ENCODE results near the gene IL4R. TPM values are rescaled to one million over a fixed set of nuclear protein-coding genes. Genes with fewer than 3 reads are reported as not detected.

The IL4R gene
- total and polyA plus RNA-seq, 2 of the 8 experiments (the other 6 are each of a cell fraction or from before 2014, with no cell fraction given): 29.1 to 29.4 TPM

GRCh38 chr16:27328937-27329336 is 15.2 kb downstream of the IL4R start:
- peak overlapping the region; percentile 80; the same call in 1 of the 2 replicates for H2BK12ac ChIP-seq (ENCODE audit: low read depth, low read length)
- no peak overlapping the region for H2BK120ac ChIP-seq (replicated peaks; ENCODE audit: low read depth, low read length)
- FAIRE-seq: no peak
- peaks cover 3% of the 10 kb centered on the region; the same call in 1 of the 2 replicates for H3K79me1 ChIP-seq (ENCODE audit: low read depth, low read length)
- no peak overlapping the region for H4K91ac ChIP-seq (replicated peaks; ENCODE audit: insufficient read length, low read length)
- no peak overlapping the region for H3K23ac ChIP-seq (ENCODE audit: insufficient read length)
- no peaks in the 10 kb centered on the region for H3K36me3 ChIP-seq (ENCODE audit: control insufficient read depth in 2 of 4, insufficient read depth in 4 of 4, low read length in 3 of 4)
- no peaks in the 10 kb centered on the region; the same call in 1 of the 2 replicates for H3K23me2 ChIP-seq (ENCODE audit: low read depth, low read length)
- no peak overlapping the region for H4K8ac ChIP-seq (ENCODE audit: extremely low read depth, insufficient read depth, low read length)
- H4K20me1 ChIP-seq (replicated peaks in 1 of 2; ENCODE audit: control insufficient read depth in 1 of 2, insufficient read depth in 2 of 2, low read length in 2 of 2): no peaks in the 10 kb centered on the region
- ChIA-PET CTCF (ENCODE audit: partially characterized antibody) (interaction anchor here (1.0 to 2.5 kb wide), 4 partner anchors 10 to 99 kb away, joined by 3 to 7 read pairs (median 4); no protein-coding TSS in a partner anchor), POLR2A (ENCODE audit: partially characterized antibody) (interaction anchor here (1.0 kb wide), 1 partner anchor 16 kb away, joined by 3 read pairs; no protein-coding TSS in a partner anchor)
- H3K4me3 ChIP-seq (ENCODE audit: extremely low read depth in 1 of 4, insufficient read depth in 2 of 4, low read depth in 3 of 4, low read length in 4 of 4): no peak overlapping the region
- no peaks in the 10 kb centered on the region for H3K27me3 ChIP-seq (replicated peaks in 1 of 4; ENCODE audit: control insufficient read depth in 3 of 4, extremely low read depth in 1 of 4, insufficient read depth in 3 of 4, low read length in 3 of 4)
- H2BK5ac ChIP-seq (ENCODE audit: low read depth, low read length): no peak overlapping the region
- no peak overlapping the region for H3K4me2 ChIP-seq (ENCODE audit: insufficient read depth in 1 of 2, low read depth in 2 of 2, low read length in 2 of 2)
- H2AFZ ChIP-seq (ENCODE audit: low read length): no peak overlapping the region
- no peak overlapping the region for H3K4ac ChIP-seq (replicated peaks; ENCODE audit: insufficient read length, low read depth, low read length)
- H3K56ac ChIP-seq (replicated peaks; ENCODE audit: insufficient read length, low read depth, low read length): no peak overlapping the region
- H4K5ac ChIP-seq (ENCODE audit: insufficient read length, low read depth, low read length): no peak overlapping the region
- H3K4me1 ChIP-seq (replicated peaks in 1 of 4; ENCODE audit: control insufficient read depth in 3 of 4, insufficient read depth in 4 of 4, low read length in 3 of 4): peaks cover 17 to 33% (median 26%) of the 10 kb centered on the region in 4 experiments
- peak overlapping the region; percentile 83; the same call in 1 of the 2 replicates for H3K18ac ChIP-seq (ENCODE audit: extremely low read depth, low read length)
- H3K27ac ChIP-seq (ENCODE audit: low read depth, low read length): no peak overlapping the region
- no peak overlapping the region; the same call in 1 of the 2 replicates for H2BK20ac ChIP-seq (ENCODE audit: low read length)
- 81% methylated on average over 5 of the region's 5 CpGs; no CpG with 5 or more reads in 1 of the 2 experiments for WGBS, 2 experiments (ENCODE audit: extremely low coverage in 1 of 2, insufficient coverage in 1 of 2, insufficient read length in 1 of 2, insufficient replicate concordance in 2 of 2, low coverage in 1 of 2, low lambda C conversion rate in 2 of 2, missing lambda C conversion rate in 1 of 2)
- H2BK15ac ChIP-seq (ENCODE audit: low read length): no peak overlapping the region
- no peaks in the 10 kb centered on the region for H3K9me3 ChIP-seq (ENCODE audit: insufficient read depth in 2 of 2, low read depth in 1 of 2, low read length in 1 of 2)
- no peak overlapping the region for H3K9ac ChIP-seq (replicated peaks in 1 of 4; ENCODE audit: extremely low read depth in 1 of 4, low read depth in 3 of 4, low read length in 3 of 4)
- H2AK5ac ChIP-seq (ENCODE audit: low read depth, low read length): peak overlapping the region; percentile 53; the same call in 1 of the 2 replicates
- H3K79me2 ChIP-seq (ENCODE audit: control insufficient read depth in 1 of 2, insufficient read depth in 2 of 2, low read length in 2 of 2): peaks cover 0 to 25% of the 10 kb centered on the region in 2 experiments; a peak in 2 of 4 replicates
- no peak for DNase-seq (ENCODE audit: low read depth in 1 of 2, low spot score in 2 of 2)
- no peak overlapping the region for H3K14ac ChIP-seq (ENCODE audit: insufficient read length)
- no peak for TF ChIP-seq SRF (IDR thresholded peaks at IDR 0.05; ENCODE audit: low read depth, low read length)
- no peak for TF ChIP-seq SP4 (IDR thresholded peaks at IDR 0.05; ENCODE audit: low read length)
- no peak for TF ChIP-seq KDM1A (IDR thresholded peaks at IDR 0.05; ENCODE audit: borderline replicate concordance, low read length)
- TF ChIP-seq SP2 (IDR thresholded peaks at IDR 0.05; ENCODE audit: low read length): no peak
- no peak for TF ChIP-seq EP300 (IDR thresholded peaks at IDR 0.05; ENCODE audit: borderline replicate concordance in 1 of 2, low read depth in 2 of 2, low read length in 2 of 2)
- no peak for TF ChIP-seq GABPA (IDR thresholded peaks at IDR 0.05; ENCODE audit: borderline replicate concordance, insufficient read depth, low read length)
- TF ChIP-seq SIX5 (IDR thresholded peaks at IDR 0.05; ENCODE audit: low read depth, low read length): no peak
- TF ChIP-seq RAD21 (IDR thresholded peaks at IDR 0.05 in 1 of 2, conservative IDR thresholded peaks at IDR 0.05 in 1 of 2; ENCODE audit: low read depth in 2 of 2, low read length in 2 of 2): no peak
- TF ChIP-seq HDAC6 (IDR thresholded peaks at IDR 0.05; ENCODE audit: low read depth, low read length): no peak
- TF ChIP-seq BACH1 (IDR thresholded peaks at IDR 0.05; ENCODE audit: low read length): no peak
- no peak for TF ChIP-seq HDAC2 (IDR thresholded peaks at IDR 0.05; ENCODE audit: borderline replicate concordance in 1 of 2, low read depth in 2 of 2, low read length in 2 of 2)
- no peak for TF ChIP-seq CEBPB (IDR thresholded peaks at IDR 0.05; ENCODE audit: low read depth, low read length)

Measured in H1 (cell line).